H9 (cell line): ENCODE results near the gene SRA1. TPM values are rescaled to one million over a fixed set of nuclear protein-coding genes. Genes with fewer than 3 reads are reported as not detected.

Experiments
- DNase-seq: peaks from one replicate; pipeline ENCODE4 v3.0.0-alpha.2; 2017
- H2AFZ ChIP-seq: one replicate; pipeline ENCODE4 v1.6.1; 2013; ENCODE audit warnings: mild to moderate bottlenecking, low read length, control low read depth, moderate library complexity
- H2AK5ac ChIP-seq: 2 replicates; pipeline ENCODE4 v1.6.1; 2013; ENCODE audit warnings: low read length, control low read depth, mixed read lengths; ENCODE audit not compliant: insufficient read length
- H2BK120ac ChIP-seq: one replicate; pipeline ENCODE4 v1.6.1; 2013; ENCODE audit warnings: low read depth, mild to moderate bottlenecking, low read length, control low read depth, inconsistent platforms; ENCODE audit not compliant: poor library complexity, severe bottlenecking
- H2BK12ac ChIP-seq: 2 replicates; pipeline ENCODE4 v1.6.1; 2013; ENCODE audit warnings: low read length, control low read depth, mixed read lengths, low read depth; ENCODE audit not compliant: insufficient read length
- H2BK15ac ChIP-seq: 2 replicates; pipeline ENCODE4 v1.6.1; 2013; ENCODE audit warnings: low read depth, low read length, control low read depth
- H2BK20ac ChIP-seq: one replicate; pipeline ENCODE4 v1.6.1; 2013; ENCODE audit warnings: low read depth, mild to moderate bottlenecking, low read length, control low read depth, inconsistent platforms; ENCODE audit not compliant: poor library complexity, severe bottlenecking
- H2BK5ac ChIP-seq: 2 replicates; pipeline ENCODE4 v1.6.1; 2013; ENCODE audit warnings: low read length, control low read depth, mixed read lengths; ENCODE audit not compliant: insufficient read length
- H3K14ac ChIP-seq: 2 replicates; pipeline ENCODE4 v1.6.1; 2013; ENCODE audit warnings: low read length, control low read depth; ENCODE audit not compliant: insufficient read depth
- H3K18ac ChIP-seq: 2 replicates; pipeline ENCODE4 v1.6.1; 2013; ENCODE audit warnings: low read depth, mild to moderate bottlenecking, mixed read lengths, low read length, control low read depth; ENCODE audit not compliant: insufficient read length
- H3K23ac ChIP-seq: 2 replicates; pipeline ENCODE4 v1.6.1; 2013; ENCODE audit warnings: low read length, control low read depth, mixed read lengths, low read depth; ENCODE audit not compliant: insufficient read length
- H3K23me2 ChIP-seq: 2 replicates; pipeline ENCODE4 v1.6.1; 2013; ENCODE audit warnings: low read depth, mild to moderate bottlenecking, mixed read lengths, low read length, control low read depth; ENCODE audit not compliant: insufficient read length, poor library complexity, severe bottlenecking
- H3K27ac ChIP-seq: 2 replicates; pipeline ENCODE4 v1.5.1; 2013; ENCODE audit warnings: low read length, control low read depth, mixed read lengths, low read depth; ENCODE audit not compliant: insufficient read length
- H3K27me3 ChIP-seq: 2 replicates; pipeline ENCODE4 v1.6.1; 2013; ENCODE audit warnings: low read length, control low read depth, inconsistent platforms; ENCODE audit not compliant: insufficient read depth
- H3K4ac ChIP-seq: 2 replicates; pipeline ENCODE4 v1.6.1; 2013; ENCODE audit warnings: low read depth, mild to moderate bottlenecking, control low read depth, inconsistent platforms, low read length, moderate library complexity
- H3K4me1 ChIP-seq: 2 replicates; pipeline ENCODE4 v1.6.1; 2013; ENCODE audit warnings: low read length, control low read depth, inconsistent platforms; ENCODE audit not compliant: insufficient read depth
- H3K4me2 ChIP-seq: 2 replicates; pipeline ENCODE4 v1.6.1; 2013; ENCODE audit warnings: low read length, control low read depth, mixed read lengths; ENCODE audit not compliant: insufficient read length, insufficient read depth
- H3K56ac ChIP-seq: 2 replicates; pipeline ENCODE4 v1.6.1; 2013; ENCODE audit warnings: low read depth, mild to moderate bottlenecking, mixed read lengths, low read length, control low read depth; ENCODE audit not compliant: insufficient read length
- H3K79me1 ChIP-seq: 2 replicates; pipeline ENCODE4 v1.6.1; 2013; ENCODE audit warnings: low read depth, mild to moderate bottlenecking, moderate library complexity, low read length, control low read depth, inconsistent platforms; ENCODE audit not compliant: insufficient read depth, poor library complexity, severe bottlenecking
- H3K79me2 ChIP-seq: 2 replicates; pipeline ENCODE4 v1.6.1; 2013; ENCODE audit warnings: low read length, control low read depth, inconsistent platforms; ENCODE audit not compliant: insufficient read depth
- H3K9ac ChIP-seq: 2 replicates; pipeline ENCODE4 v1.6.1; 2013; ENCODE audit warnings: low read length, control low read depth, mixed read lengths; ENCODE audit not compliant: insufficient read length; ENCODE audit errors: extremely low read depth
- H3K9me3 ChIP-seq: one replicate; pipeline ENCODE4 v1.6.1; 2013; ENCODE audit warnings: low read depth, low read length, inconsistent platforms; ENCODE audit not compliant: control insufficient read depth
- H3T11ph ChIP-seq: one replicate; pipeline ENCODE4 v1.6.1; 2013; ENCODE audit warnings: mild to moderate bottlenecking, low read length, control low read depth, inconsistent platforms
- H4K20me1 ChIP-seq: one replicate; pipeline ENCODE4 v1.6.1; 2013; ENCODE audit not compliant: control insufficient read depth, insufficient read length, insufficient read depth
- H4K5ac ChIP-seq: 2 replicates; pipeline ENCODE4 v1.6.1; 2013; ENCODE audit warnings: low read depth, mild to moderate bottlenecking, mixed read lengths, low read length, control low read depth; ENCODE audit not compliant: insufficient read length
- H4K8ac ChIP-seq: replicated peaks from 2 replicates; pipeline ENCODE4 v1.6.1; 2013; ENCODE audit warnings: low read length, control low read depth, mixed read lengths, low read depth; ENCODE audit not compliant: insufficient read length
- H4K91ac ChIP-seq: 2 replicates; pipeline ENCODE4 v1.6.1; 2013; ENCODE audit warnings: low read depth, mild to moderate bottlenecking, moderate library complexity, mixed read lengths, low read length, control low read depth; ENCODE audit not compliant: insufficient read length
- H3K27ac Mint-ChIP-seq, 3 experiments: 2 replicates in 2 of 3; 3 replicates in 1 of 3; pipeline ENCODE4 v1.8.0; 2020 to 2021; ENCODE audit warnings: mixed read lengths in 3 of 3, mild to moderate bottlenecking in 1 of 3, moderate library complexity in 1 of 3
- H3K27me3 Mint-ChIP-seq: 2 replicates; pipeline ENCODE4 v1.8.0; 2021; ENCODE audit warnings: low read depth, mild to moderate bottlenecking, moderate library complexity, mixed read lengths
- H3K36me3 Mint-ChIP-seq, 3 experiments: 2 replicates in 2 of 3; 3 replicates in 1 of 3; pipeline ENCODE4 v1.8.0; 2020 to 2021; ENCODE audit warnings: low read depth in 3 of 3, mixed read lengths in 3 of 3; ENCODE audit not compliant: insufficient read depth in 1 of 3
- H3K4me1 Mint-ChIP-seq, 2 experiments: 2 replicates each; pipeline ENCODE4 v1.8.0; 2020; ENCODE audit warnings: mixed read lengths in 2 of 2
- H3K4me3 Mint-ChIP-seq, 2 experiments: 2 replicates in 1 of 2; 3 replicates in 1 of 2; pipeline ENCODE4 v1.8.0; 2020 to 2021; ENCODE audit warnings: mild to moderate bottlenecking in 2 of 2, mixed read lengths in 2 of 2, moderate library complexity in 1 of 2
- H3K9me3 Mint-ChIP-seq, 2 experiments: 2 replicates in 1 of 2; 3 replicates in 1 of 2; pipeline ENCODE4 v1.8.0; 2020; ENCODE audit warnings: mild to moderate bottlenecking in 2 of 2, mixed read lengths in 2 of 2, moderate library complexity in 1 of 2
- WGBS: extraction: QIAGEN DNeasy Blood & Tissue Kit; methylation state at CpG from one replicate; pipeline ENCODE4 v1.1.7; 2013; ENCODE audit warnings: missing lambda C conversion rate, low lambda C conversion rate, mixed read lengths; ENCODE audit not compliant: insufficient read length; ENCODE audit errors: extremely low coverage; 5-methylcytosine and 5-hydroxymethylcytosine counted together
- total RNA-seq: library from RNA; stranded (reverse); gene quantifications from 2 replicates; pipeline ENCODE4 v1.2.1, GENCODE V29; 2021
- TF ChIP-seq, protein P1 (sequence below): fragments of 200-600 bp; sonication (generic); conservative IDR thresholded peaks from 3 replicates; pipeline ENCODE4 v1.8.0; 2021; ENCODE audit warnings: antibody characterized with exemption, mild to moderate bottlenecking

SRA1 gene
- total RNA-seq, 1 experiment from 2014 or later, result 49.3 TPM

GRCh38 chr5:140598836-140599235 is 41.6 kb upstream of the SRA1 start:
- H3K27me3 Mint-ChIP-seq, result peaks cover 9% of the 10 kb centered on the region
- no peak overlapping the region for H3K4ac ChIP-seq
- no peaks in the 10 kb centered on the region for H3K79me1 ChIP-seq
- no peak overlapping the region for H2BK20ac ChIP-seq
- peaks cover 3 to 5% of the 10 kb centered on the region in 2 experiments; a peak in 2 of 5 replicates for H3K9me3 Mint-ChIP-seq
- H3K27ac Mint-ChIP-seq, result no peak overlapping the region
- H3K36me3 Mint-ChIP-seq, result no peaks in the 10 kb centered on the region
- H2BK15ac ChIP-seq, result no peak overlapping the region
- H3K4me3 Mint-ChIP-seq, result no peak overlapping the region
- WGBS, result no CpG with 5 or more reads among the region's 2 CpGs
- H4K8ac ChIP-seq, result no peak overlapping the region
- no peaks in the 10 kb centered on the region for H3K9me3 ChIP-seq
- no peak overlapping the region for H3T11ph ChIP-seq
- H2BK120ac ChIP-seq, result no peak overlapping the region
- H2BK5ac ChIP-seq, result no peak overlapping the region
- no peak overlapping the region for H3K18ac ChIP-seq
- TF ChIP-seq, protein P1, sequence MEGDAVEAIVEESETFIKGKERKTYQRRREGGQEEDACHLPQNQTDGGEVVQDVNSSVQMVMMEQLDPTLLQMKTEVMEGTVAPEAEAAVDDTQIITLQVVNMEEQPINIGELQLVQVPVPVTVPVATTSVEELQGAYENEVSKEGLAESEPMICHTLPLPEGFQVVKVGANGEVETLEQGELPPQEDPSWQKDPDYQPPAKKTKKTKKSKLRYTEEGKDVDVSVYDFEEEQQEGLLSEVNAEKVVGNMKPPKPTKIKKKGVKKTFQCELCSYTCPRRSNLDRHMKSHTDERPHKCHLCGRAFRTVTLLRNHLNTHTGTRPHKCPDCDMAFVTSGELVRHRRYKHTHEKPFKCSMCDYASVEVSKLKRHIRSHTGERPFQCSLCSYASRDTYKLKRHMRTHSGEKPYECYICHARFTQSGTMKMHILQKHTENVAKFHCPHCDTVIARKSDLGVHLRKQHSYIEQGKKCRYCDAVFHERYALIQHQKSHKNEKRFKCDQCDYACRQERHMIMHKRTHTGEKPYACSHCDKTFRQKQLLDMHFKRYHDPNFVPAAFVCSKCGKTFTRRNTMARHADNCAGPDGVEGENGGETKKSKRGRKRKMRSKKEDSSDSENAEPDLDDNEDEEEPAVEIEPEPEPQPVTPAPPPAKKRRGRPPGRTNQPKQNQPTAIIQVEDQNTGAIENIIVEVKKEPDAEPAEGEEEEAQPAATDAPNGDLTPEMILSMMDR, result no peak
- no peak overlapping the region for H3K23ac ChIP-seq
- H3K27me3 ChIP-seq, result no peaks in the 10 kb centered on the region
- H3K56ac ChIP-seq, result no peak overlapping the region
- H2AK5ac ChIP-seq, result no peak overlapping the region
- H4K5ac ChIP-seq, result no peak overlapping the region
- no peak overlapping the region for H3K27ac ChIP-seq
- H2BK12ac ChIP-seq, result no peak overlapping the region
- H3K9ac ChIP-seq, result no peak overlapping the region
- no peaks in the 10 kb centered on the region for H3K79me2 ChIP-seq
- no peak overlapping the region for H3K4me2 ChIP-seq
- no peak overlapping the region for H4K91ac ChIP-seq
- no peak for DNase-seq
- H3K4me1 Mint-ChIP-seq, result no peaks in the 10 kb centered on the region
- no peaks in the 10 kb centered on the region for H3K23me2 ChIP-seq
- H4K20me1 ChIP-seq, result no peaks in the 10 kb centered on the region
- H3K4me1 ChIP-seq, result no peaks in the 10 kb centered on the region
- H2AFZ ChIP-seq, result no peak overlapping the region
- no peak overlapping the region for H3K14ac ChIP-seq
